NT2/D1 (cell line): ENCODE data around the gene PRDM11.

Experiments
- SUZ12 ChIP-seq: IDR thresholded peaks from 2 replicates; pipeline ENCODE4 v1.6.1; 2011; ENCODE audit not compliant: insufficient read length, insufficient read depth; ENCODE audit errors: extremely low read depth
- YY1 ChIP-seq: IDR thresholded peaks from 2 replicates; pipeline ENCODE4 v1.6.1; 2011; ENCODE audit not compliant: insufficient read length, insufficient read depth
- ZNF274 ChIP-seq: IDR thresholded peaks from 2 replicates; pipeline ENCODE4 v1.6.1; 2011; ENCODE audit warnings: mild to moderate bottlenecking, low read depth, low read length

DNA sequence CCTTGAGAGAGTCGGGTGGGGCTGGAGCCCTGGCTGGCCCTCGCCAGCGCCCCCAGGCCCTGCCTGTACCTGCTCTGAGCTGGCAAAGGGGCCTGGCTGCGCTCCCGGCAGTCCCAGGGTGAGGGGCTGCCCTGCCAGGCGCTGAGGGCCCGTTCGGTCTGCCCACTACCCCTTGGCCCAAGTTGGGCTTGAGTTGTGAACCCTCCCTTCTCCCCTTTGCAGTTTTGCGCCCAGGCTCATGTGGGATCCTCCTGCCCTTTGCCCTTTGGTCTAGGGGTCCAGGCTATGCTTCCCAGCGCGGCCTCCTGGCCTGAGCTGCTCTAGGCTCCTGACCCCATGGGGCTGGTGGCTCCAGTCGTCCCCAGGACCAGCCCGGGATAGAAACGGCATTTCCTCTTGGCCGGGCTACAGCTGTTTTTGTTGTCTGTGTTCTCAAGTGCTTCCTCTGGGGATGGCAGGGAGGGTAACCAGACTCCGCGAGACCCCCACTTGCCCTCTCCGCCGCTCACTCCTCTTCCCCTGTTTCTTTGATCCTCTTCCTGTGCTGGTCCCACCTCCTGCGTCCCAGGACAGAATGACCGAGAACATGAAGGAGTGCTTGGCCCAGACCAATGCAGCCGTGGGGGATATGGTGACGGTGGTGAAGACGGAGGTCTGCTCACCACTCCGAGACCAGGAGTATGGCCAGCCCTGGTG is 34.9 kb downstream of the PRDM11 start:
- TF ChIP-seq YY1 (no peak), ZNF274 (no peak), SUZ12 (no peak)
